Measurements from ENCODE around the gene TAX1BP1. TPM values are rescaled to one million over a fixed set of nuclear protein-coding genes. Genes with fewer than 3 reads are reported as not detected.
A peak's percentile ranks its signal among the peaks of the same experiment; 100 is the strongest.

Gene TAX1BP1
- total and polyA plus RNA-seq, 5 donors = 106 to 140 (median 134) TPM

DNA sequence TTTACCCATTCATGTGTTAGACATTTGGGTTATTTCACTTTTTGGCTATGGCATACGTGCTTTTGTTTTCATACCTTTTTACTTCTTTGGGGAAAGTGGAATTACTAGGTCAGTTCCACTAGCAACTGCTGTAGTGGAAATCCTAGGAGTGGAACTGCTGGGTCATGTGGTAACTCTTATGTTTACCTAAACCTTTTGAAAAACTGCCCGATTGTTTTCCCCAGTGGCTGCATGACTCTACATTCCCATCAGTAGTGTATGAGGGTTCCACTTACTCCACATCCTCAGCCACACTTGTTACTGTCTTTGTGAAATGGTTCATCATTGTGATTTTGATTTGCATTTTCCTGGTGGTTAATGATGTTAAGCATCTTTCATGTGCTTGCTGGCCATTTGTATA lies 82.3 kb downstream of the TAX1BP1 start:
- H3K4me3 ChIP-seq (ENCODE audit: low read length) = no peak overlapping the region
- DNase-seq = no peak
- WGBS = 79% methylated on average over 2 of the region's 2 CpGs
- no peaks in the 10 kb centered on the region for H3K4me1 ChIP-seq (ENCODE audit: control insufficient read depth, insufficient read depth, low read length)
- ATAC-seq = no peak
- H3K27ac ChIP-seq (ENCODE audit: low read length) = no peak overlapping the region
- no peaks in the 10 kb centered on the region for H3K9me3 ChIP-seq (ENCODE audit: control insufficient read depth, low read length)
- no peaks in the 10 kb centered on the region for H3K27me3 ChIP-seq (ENCODE audit: control insufficient read depth, insufficient read depth)
- intact Hi-C loops (cut with DNase I) = no loop called here

DNA sequence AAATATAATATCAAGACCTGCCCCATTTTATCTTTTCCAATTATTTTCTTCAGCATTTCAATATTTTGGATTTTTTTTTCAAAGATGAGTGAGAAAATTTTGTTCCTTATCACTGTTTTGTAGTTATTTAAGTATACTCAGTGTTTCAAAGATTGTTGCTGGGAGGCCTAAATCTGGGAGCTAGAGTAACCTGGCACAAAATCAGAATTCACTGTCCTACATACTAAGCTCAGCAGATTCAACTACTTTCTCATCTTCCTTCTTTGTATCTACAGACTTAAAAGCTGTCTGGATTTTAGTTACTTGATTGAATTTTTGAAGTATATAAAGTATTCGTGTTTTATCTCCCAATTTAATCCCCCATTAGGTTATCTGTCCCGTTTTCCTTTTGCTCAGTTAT lies 85.9 kb downstream of the TAX1BP1 start:
- ATAC-seq = peak in 1 of 2 donors; percentile 48
- intact Hi-C loops (cut with DNase I) = no loop called here

DNA sequence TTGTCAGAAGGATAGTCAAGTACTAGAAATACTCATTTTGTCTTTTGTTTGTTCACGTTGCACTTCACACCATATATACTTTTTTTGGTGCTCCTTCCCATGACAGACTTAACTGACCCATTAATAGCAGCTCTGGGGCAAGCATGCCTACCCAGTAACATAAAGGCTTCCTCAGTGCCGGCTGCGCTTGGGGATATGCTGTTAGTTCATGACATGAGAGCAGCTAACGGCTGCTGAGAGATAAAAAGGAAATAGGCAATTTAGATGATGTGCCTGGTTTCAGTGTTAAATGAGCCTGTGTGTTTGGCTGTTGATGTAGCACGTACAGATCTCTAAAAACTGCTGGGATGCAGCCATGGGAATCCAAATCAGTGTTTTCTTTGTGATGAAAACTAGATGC lies 86.4 kb downstream of the TAX1BP1 start:
- no peaks in the 10 kb centered on the region for H3K4me1 ChIP-seq (ENCODE audit: control insufficient read depth, insufficient read depth, low read length)
- H3K4me3 ChIP-seq (ENCODE audit: low read length) = no peak overlapping the region
- intact Hi-C loops (cut with DNase I) = no loop called here
- DNase-seq (peak in 1 of 3 donors; percentile 36), ATAC-seq (no peak)
- WGBS = 40% methylated on average over 5 of the region's 5 CpGs
- H3K27ac ChIP-seq (ENCODE audit: low read length) = no peak overlapping the region
- no peaks in the 10 kb centered on the region for H3K27me3 ChIP-seq (ENCODE audit: control insufficient read depth, insufficient read depth)
- no peaks in the 10 kb centered on the region for H3K9me3 ChIP-seq (ENCODE audit: control insufficient read depth, low read length)

More for the DNA sequence above, 85.9 kb downstream of the TAX1BP1 start:
- no peak overlapping the region for H3K27ac ChIP-seq (ENCODE audit: low read length)
- no peaks in the 10 kb centered on the region for H3K4me1 ChIP-seq (ENCODE audit: control insufficient read depth, insufficient read depth, low read length)
- WGBS = 43% methylated on average over 2 of the region's 2 CpGs
- H3K9me3 ChIP-seq (ENCODE audit: control insufficient read depth, low read length) = no peaks in the 10 kb centered on the region
- H3K27me3 ChIP-seq (ENCODE audit: control insufficient read depth, insufficient read depth) = no peaks in the 10 kb centered on the region
- no peak for DNase-seq
- H3K4me3 ChIP-seq (ENCODE audit: low read length) = no peak overlapping the region

DNA sequence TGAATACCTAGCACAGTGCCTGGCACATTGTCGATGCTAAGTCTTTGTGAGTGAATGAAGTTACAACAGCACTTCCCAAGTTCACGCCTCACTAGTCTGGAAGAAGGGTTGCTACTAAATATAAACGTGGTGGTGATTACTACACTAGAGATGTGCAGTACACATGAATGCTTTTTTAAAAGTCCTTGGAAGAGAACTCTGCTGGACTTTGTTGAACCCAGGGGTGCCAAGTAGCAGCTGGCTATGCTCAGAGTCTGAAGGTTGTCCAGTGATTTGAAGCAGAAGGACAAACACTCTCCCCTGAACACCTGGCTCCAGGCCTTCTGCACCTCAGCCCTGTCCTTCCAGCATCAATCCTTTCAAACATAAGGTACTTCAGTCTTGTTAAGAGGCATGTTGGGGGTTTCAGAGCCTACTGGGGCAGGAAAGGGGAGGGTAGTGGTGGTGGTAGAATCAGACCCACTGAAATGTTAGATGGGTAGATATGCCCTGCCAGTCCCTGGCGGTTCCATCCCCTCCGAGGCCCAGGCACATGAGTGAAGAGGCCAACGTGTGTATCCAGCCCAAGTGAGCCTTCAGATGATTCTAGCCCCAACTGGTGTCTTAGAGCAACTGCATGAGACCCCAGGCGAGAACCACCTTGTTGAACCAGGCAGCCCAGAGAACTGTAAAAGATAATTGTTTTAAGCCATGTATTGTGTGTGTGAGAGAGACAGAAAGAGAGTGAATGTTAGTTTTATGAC lies 94.4 kb downstream of the TAX1BP1 start:
- ATAC-seq = peak; percentile 72 to 87
- H3K9me3 ChIP-seq (ENCODE audit: control insufficient read depth, low read length) = no peaks in the 10 kb centered on the region
- peaks cover 4% of the 10 kb centered on the region for H3K4me1 ChIP-seq (ENCODE audit: control insufficient read depth, insufficient read depth, low read length)
- H3K4me3 ChIP-seq (ENCODE audit: low read length) = no peak overlapping the region
- no peaks in the 10 kb centered on the region for H3K27me3 ChIP-seq (ENCODE audit: control insufficient read depth, insufficient read depth)
- peak in 1 of 3 donors; percentile 40 for DNase-seq
- peak overlapping the region; percentile 93 for H3K27ac ChIP-seq (ENCODE audit: low read length)
- intact Hi-C loops (cut with DNase I) = no loop called here
- 74% methylated on average over 7 of the region's 7 CpGs for WGBS

DNA sequence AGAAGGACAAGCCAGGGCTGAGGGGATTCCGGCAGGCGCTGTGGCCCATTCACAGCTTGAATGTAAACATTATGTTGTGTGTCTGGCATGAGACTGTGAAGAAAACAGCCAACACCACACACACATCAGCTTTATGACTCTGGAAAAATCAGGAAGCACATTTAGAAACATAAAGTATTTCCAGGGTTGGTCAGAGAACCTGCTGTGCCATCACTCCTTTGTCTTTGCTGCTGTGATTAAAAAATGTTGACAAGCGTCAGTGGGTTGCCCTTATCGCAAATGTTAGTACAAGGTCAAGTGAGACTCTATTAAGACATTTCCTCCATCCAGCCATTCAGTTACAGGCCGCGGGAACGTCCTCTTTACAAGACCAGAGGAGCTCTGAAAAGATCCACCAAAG lies 95.4 kb downstream of the TAX1BP1 start:
- Histone ChIP-seq H3K9me3 (ENCODE audit: control insufficient read depth, low read length) (no peaks in the 10 kb centered on the region), H3K27ac (ENCODE audit: low read length) (peak overlapping the region; percentile 87), H3K27me3 (ENCODE audit: control insufficient read depth, insufficient read depth) (no peaks in the 10 kb centered on the region), H3K4me3 (ENCODE audit: low read length) (no peak overlapping the region), H3K4me1 (ENCODE audit: control insufficient read depth, insufficient read depth, low read length) (peaks cover 4% of the 10 kb centered on the region)
- DNase-seq (no peak), ATAC-seq (peak; percentile 67 to 69)
- intact Hi-C loops (cut with DNase I) = no loop called here
- 50% methylated on average over 7 of the region's 7 CpGs for WGBS

DNA sequence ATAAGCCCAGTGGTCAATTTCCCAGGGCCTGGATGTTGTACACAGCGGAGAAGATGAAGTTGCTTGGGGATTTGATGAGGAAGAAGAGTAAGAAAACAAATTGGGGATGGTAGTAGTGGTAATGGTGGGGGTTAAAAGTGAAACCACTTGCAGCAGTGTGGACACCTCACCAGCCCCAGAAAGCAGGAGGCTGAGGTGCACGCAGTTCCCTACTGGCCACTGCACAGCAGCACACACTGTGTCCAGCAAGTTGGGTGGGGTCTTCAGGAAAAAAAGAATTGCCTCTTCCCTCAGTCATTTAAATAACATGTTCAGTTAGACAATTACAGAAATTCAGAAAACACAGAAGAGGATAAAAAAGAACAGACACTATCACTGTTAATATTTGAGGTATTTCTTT lies 96.6 kb downstream of the TAX1BP1 start:
- peaks cover 4% of the 10 kb centered on the region for H3K4me1 ChIP-seq (ENCODE audit: control insufficient read depth, insufficient read depth, low read length)
- ATAC-seq = no peak
- no peaks in the 10 kb centered on the region for H3K27me3 ChIP-seq (ENCODE audit: control insufficient read depth, insufficient read depth)
- H3K9me3 ChIP-seq (ENCODE audit: control insufficient read depth, low read length) = no peaks in the 10 kb centered on the region
- no peak for DNase-seq
- 98% methylated on average over 2 of the region's 2 CpGs for WGBS
- no peak overlapping the region for H3K27ac ChIP-seq (ENCODE audit: low read length)
- intact Hi-C loops (cut with DNase I) = no loop called here
- H3K4me3 ChIP-seq (ENCODE audit: low read length) = no peak overlapping the region

DNA sequence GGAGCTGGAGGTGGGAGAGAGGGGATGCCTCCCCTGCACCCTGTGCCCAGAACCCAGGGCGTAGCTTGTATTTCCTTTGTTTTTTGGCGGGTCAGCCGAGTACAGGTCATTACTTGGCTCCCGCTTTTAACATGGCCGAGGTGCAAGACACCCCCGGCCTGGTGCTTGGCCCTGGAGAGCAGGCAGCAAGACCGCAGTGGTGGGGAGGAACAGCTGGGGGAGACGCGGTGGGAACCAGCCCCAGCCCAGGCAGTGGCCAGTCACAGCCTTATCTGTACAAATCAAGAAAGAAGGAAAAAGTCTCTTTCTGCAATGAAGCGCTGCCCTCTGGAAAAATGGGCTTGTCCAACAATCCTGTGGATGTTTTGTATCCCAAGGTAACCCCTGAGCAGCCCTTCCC lies 99.1 kb downstream of the TAX1BP1 start:
- Histone ChIP-seq H3K9me3 (ENCODE audit: control insufficient read depth, low read length) (no peaks in the 10 kb centered on the region), H3K4me3 (ENCODE audit: low read length) (no peak overlapping the region), H3K4me1 (ENCODE audit: control insufficient read depth, insufficient read depth, low read length) (peaks cover 3% of the 10 kb centered on the region), H3K27me3 (ENCODE audit: control insufficient read depth, insufficient read depth) (no peaks in the 10 kb centered on the region), H3K27ac (ENCODE audit: low read length) (no peak overlapping the region)
- DNase-seq (no peak), ATAC-seq (no peak)
- WGBS = 86% methylated on average over 10 of the region's 10 CpGs
- intact Hi-C loops (cut with DNase I) = no loop called here

DNA sequence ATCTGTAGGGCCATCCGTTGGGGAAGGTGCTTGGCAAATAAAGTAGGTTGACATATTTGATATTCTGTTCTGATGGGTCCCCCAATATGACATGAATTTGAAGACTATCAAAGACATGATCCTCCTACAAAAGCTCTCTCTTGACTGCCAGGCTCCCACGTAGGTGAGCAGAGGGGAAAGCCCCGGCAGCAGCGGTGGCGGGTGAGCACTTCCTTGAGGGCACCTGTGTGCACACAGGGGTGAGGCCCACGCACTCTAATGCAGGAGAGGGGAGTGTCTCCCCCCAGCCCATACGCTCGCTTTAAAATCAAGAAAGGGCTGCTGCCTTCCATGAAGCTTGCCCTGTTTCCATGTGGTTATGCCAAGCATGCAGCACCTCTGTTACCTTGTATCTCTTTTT lies 100.4 kb downstream of the TAX1BP1 start:
- Histone ChIP-seq H3K27ac (ENCODE audit: low read length) (no peak overlapping the region), H3K27me3 (ENCODE audit: control insufficient read depth, insufficient read depth) (no peaks in the 10 kb centered on the region), H3K4me3 (ENCODE audit: low read length) (no peak overlapping the region), H3K9me3 (ENCODE audit: control insufficient read depth, low read length) (no peaks in the 10 kb centered on the region), H3K4me1 (ENCODE audit: control insufficient read depth, insufficient read depth, low read length) (no peaks in the 10 kb centered on the region)
- no peak for DNase-seq
- no peak for ATAC-seq
- intact Hi-C loops (cut with DNase I) = no loop called here
- WGBS = 89% methylated on average over 8 of the region's 8 CpGs

DNA sequence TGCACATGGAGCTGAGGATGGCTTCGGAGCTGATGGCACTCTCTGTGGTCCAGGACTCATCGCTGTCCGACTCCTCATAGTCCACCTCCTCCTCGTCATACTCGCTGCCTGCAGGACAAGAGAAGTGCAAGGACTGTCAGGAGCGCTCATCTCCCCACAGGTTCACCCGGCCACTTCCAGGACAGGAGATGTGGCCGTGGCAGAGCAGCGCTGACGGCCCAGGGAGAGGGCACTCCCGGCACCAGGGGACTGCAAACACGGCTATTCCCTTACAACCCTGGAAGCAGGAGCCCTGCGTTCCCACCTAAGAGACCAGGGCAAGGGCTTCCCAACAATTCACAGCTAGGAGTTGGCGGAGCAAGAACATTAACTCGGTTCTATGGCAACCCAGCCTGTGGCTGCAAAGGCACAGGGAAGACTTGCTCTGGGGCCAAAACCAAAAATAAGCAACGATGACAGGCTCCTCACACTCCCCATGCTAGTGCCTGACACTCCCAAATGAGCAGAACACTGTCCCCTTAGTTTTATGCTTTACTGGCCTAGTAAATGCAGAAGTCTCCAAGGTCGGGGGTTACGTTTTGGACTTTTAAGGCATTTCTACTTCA lies 100.9 kb downstream of the TAX1BP1 start:
- DNase-seq (no peak), ATAC-seq (no peak)
- WGBS = 94% methylated on average over 18 of the region's 18 CpGs
- Histone ChIP-seq H3K27me3 (ENCODE audit: control insufficient read depth, insufficient read depth) (no peaks in the 10 kb centered on the region), H3K4me3 (ENCODE audit: low read length) (no peak overlapping the region), H3K9me3 (ENCODE audit: control insufficient read depth, low read length) (no peaks in the 10 kb centered on the region), H3K4me1 (ENCODE audit: control insufficient read depth, insufficient read depth, low read length) (no peaks in the 10 kb centered on the region), H3K27ac (ENCODE audit: low read length) (no peak overlapping the region)
- intact Hi-C loops (cut with DNase I) = no loop called here

DNA sequence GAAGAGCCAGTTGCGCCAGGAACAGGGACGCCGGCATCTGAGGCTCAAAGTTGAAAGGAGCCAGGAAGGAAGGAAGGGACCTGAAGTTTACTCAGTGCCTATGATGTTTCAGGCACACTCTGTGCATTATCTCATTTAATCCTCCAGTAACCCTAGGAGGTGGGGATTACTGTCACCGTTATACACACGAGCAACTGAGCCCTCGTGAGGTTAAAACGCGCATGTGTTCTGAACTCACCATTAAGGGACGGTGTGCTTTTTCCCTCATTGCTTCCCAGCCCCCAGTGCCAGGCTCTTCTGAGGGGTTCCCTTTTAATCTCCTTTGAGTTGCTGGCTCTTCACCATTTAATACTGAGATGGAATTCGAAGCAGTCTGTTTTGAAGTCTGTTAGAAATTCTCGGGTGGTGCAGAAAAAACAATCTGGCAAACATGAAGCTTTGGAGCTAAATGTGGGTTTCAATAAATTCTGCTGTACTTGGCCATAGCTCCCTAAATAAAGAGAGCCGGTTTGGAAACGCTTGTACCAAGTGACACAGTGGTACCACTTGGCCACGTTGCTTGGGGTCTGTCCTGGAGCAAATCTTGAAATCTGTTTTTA lies 102.2 kb downstream of the TAX1BP1 start:
- DNase-seq (no peak), ATAC-seq (no peak)
- no peak overlapping the region for H3K4me3 ChIP-seq (ENCODE audit: low read length)
- H3K27ac ChIP-seq (ENCODE audit: low read length) = no peak overlapping the region
- H3K27me3 ChIP-seq (ENCODE audit: control insufficient read depth, insufficient read depth) = no peaks in the 10 kb centered on the region
- no peaks in the 10 kb centered on the region for H3K9me3 ChIP-seq (ENCODE audit: control insufficient read depth, low read length)
- no peaks in the 10 kb centered on the region for H3K4me1 ChIP-seq (ENCODE audit: control insufficient read depth, insufficient read depth, low read length)
- intact Hi-C loops (cut with DNase I) = no loop called here
- WGBS = 67% methylated on average over 14 of the region's 14 CpGs

DNA sequence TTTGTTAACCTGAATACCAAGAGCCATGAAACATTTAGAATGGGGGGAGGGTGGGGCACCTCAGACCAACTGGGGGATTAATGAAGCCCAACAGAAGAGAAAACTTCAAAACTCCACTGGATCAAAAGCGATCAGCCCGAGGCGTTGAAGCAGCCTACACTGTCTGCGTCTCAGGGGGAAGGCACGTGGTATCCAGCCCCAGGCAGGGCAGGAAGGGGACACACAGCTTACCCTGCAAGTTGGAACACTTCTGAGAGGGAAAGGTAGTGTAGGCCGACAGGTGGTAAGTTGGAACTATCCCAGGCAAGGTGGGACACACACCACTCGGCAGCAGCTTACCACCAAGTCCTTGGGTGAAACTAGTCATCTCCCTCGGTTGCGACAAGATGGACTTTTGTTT lies 102.9 kb downstream of the TAX1BP1 start:
- 87% methylated on average over 9 of the region's 9 CpGs for WGBS
- H3K4me3 ChIP-seq (ENCODE audit: low read length) = no peak overlapping the region
- H3K9me3 ChIP-seq (ENCODE audit: control insufficient read depth, low read length) = no peaks in the 10 kb centered on the region
- H3K4me1 ChIP-seq (ENCODE audit: control insufficient read depth, insufficient read depth, low read length) = no peaks in the 10 kb centered on the region
- intact Hi-C loops (cut with DNase I) = no loop called here
- DNase-seq (no peak), ATAC-seq (no peak)
- no peak overlapping the region for H3K27ac ChIP-seq (ENCODE audit: low read length)
- no peaks in the 10 kb centered on the region for H3K27me3 ChIP-seq (ENCODE audit: control insufficient read depth, insufficient read depth)

Measured in right cardiac atrium (tissue), 5 donors.